ENCODE data around the gene CMIP.

DNA sequence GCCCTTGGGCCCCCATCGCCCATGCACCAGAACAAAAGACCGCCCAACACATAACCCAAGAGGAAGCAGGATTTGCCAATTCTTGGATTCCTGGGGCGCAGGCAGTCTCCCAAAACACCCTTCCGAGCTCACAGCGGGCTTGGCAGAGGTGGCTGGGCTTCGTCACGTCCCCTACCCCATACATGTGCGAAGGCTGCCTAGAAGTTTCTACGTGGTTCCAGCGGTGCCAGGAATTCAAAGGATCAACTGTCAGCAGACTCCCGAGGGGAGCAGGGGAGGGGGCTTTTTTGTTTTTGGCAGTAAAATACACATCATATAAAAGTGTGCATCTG is 253.7 kb downstream of the CMIP start:
- TF ChIP-seq, protein P1, sequence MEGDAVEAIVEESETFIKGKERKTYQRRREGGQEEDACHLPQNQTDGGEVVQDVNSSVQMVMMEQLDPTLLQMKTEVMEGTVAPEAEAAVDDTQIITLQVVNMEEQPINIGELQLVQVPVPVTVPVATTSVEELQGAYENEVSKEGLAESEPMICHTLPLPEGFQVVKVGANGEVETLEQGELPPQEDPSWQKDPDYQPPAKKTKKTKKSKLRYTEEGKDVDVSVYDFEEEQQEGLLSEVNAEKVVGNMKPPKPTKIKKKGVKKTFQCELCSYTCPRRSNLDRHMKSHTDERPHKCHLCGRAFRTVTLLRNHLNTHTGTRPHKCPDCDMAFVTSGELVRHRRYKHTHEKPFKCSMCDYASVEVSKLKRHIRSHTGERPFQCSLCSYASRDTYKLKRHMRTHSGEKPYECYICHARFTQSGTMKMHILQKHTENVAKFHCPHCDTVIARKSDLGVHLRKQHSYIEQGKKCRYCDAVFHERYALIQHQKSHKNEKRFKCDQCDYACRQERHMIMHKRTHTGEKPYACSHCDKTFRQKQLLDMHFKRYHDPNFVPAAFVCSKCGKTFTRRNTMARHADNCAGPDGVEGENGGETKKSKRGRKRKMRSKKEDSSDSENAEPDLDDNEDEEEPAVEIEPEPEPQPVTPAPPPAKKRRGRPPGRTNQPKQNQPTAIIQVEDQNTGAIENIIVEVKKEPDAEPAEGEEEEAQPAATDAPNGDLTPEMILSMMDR (IDR thresholded peaks at IDR 0.05), result no peak
- TF ChIP-seq POLR2A (IDR thresholded peaks at IDR 0.05), result no peak
